Stimulated activated CD4-positive, alpha-beta T cell treated with anti-CD3 and anti-CD28 coated beads, TNF-alpha, amount 100 ng/mL, for 1 hour (primary cell): ENCODE data around the gene ENOX1.

Source experiments
- DNase-seq, 3 donors: peaks; one replicate each; pipeline ENCODE4 v3.0.0-alpha.2; 2020; ENCODE audit warnings: low read depth in 3 of 3, low spot score in 1 of 3

The ENOX1 gene

GRCh38 chr13:43676320-43676719, 110.5 kb downstream of the ENOX1 start:
- DNase-seq: no peak

- no peak for DNase-seq
These were observed 111.2 kb downstream of the ENOX1 start for GRCh38 chr13:43675577-43675976.

- no peak for DNase-seq
These were observed 116.8 kb downstream of the ENOX1 start for GRCh38 chr13:43669964-43670363.

GRCh38 chr13:43669101-43669500, 117.7 kb downstream of the ENOX1 start:
- no peak for DNase-seq

- no peak for DNase-seq
These were observed 120.4 kb downstream of the ENOX1 start for GRCh38 chr13:43666403-43666802.

- no peak for DNase-seq
These were observed 121.4 kb downstream of the ENOX1 start for GRCh38 chr13:43665388-43665787.

- no peak for DNase-seq
These were observed 122.0 kb downstream of the ENOX1 start for GRCh38 chr13:43664700-43665191.

- DNase-seq: no peak
These were observed 123.2 kb downstream of the ENOX1 start for GRCh38 chr13:43663474-43664090.

- DNase-seq: no peak
These were observed 123.8 kb downstream of the ENOX1 start for GRCh38 chr13:43662976-43663375.

GRCh38 chr13:43661161-43661830, 125.5 kb downstream of the ENOX1 start:
- no peak for DNase-seq

- DNase-seq: no peak
These were observed 129.3 kb downstream of the ENOX1 start for GRCh38 chr13:43657485-43657884.

GRCh38 chr13:43653980-43654379, 132.8 kb downstream of the ENOX1 start:
- DNase-seq: no peak

GRCh38 chr13:43653395-43653794, 133.4 kb downstream of the ENOX1 start:
- no peak for DNase-seq

- DNase-seq: no peak
These were observed 134.0 kb downstream of the ENOX1 start for GRCh38 chr13:43652760-43653159.

- no peak for DNase-seq
These were observed 135.9 kb downstream of the ENOX1 start for GRCh38 chr13:43650882-43651281.

- no peak for DNase-seq
These were observed 138.0 kb downstream of the ENOX1 start for GRCh38 chr13:43648733-43649132.

- no peak for DNase-seq
These were observed 139.3 kb downstream of the ENOX1 start for GRCh38 chr13:43647471-43647870.

GRCh38 chr13:43640476-43640875, 146.3 kb downstream of the ENOX1 start:
- DNase-seq: no peak

- DNase-seq: no peak
These were observed 155.7 kb downstream of the ENOX1 start for GRCh38 chr13:43631106-43631505.

GRCh38 chr13:43629691-43630480, 156.9 kb downstream of the ENOX1 start:
- DNase-seq: no peak

GRCh38 chr13:43626994-43627393, 159.8 kb downstream of the ENOX1 start:
- no peak for DNase-seq

GRCh38 chr13:43614063-43614462, 172.7 kb downstream of the ENOX1 start:
- DNase-seq: no peak
